ENCODE measurements around the gene ZNF143. TPM values are rescaled to one million over a fixed set of nuclear protein-coding genes. Genes with fewer than 3 reads are reported as not detected.

The ZNF143 gene
- total and polyA plus RNA-seq, 10 of the 15 experiments (the other 5 are each of a cell fraction or from before 2014, with no cell fraction given): 13.6 to 48.7 (median 19.4) TPM

- no peaks in the 10 kb centered on the region for H4K20me1 ChIP-seq (ENCODE audit: control insufficient read depth, insufficient read depth)
- no peaks in the 10 kb centered on the region for H3K27me3 ChIP-seq (replicated peaks in 1 of 2; ENCODE audit: control insufficient read depth in 2 of 2, insufficient read depth in 2 of 2, low read length in 1 of 2)
- no peak for FAIRE-seq
- BruUV-seq (replicated peaks): no TSS peak
- DNase-seq (ENCODE audit: low read depth, low spot score): no peak
- no peaks in the 10 kb centered on the region for H3K79me2 ChIP-seq (ENCODE audit: control insufficient read depth, insufficient read depth, low read length)
- no peak overlapping the region for H3K4me2 ChIP-seq (ENCODE audit: control insufficient read depth, insufficient read depth)
- CTCF ChIA-PET: interaction anchor here (1.5 to 4.1 kb wide), 4 partner anchors 9 to 448 kb away, joined by 3 to 22 read pairs (median 6); no protein-coding TSS in a partner anchor
- POLR2A ChIA-PET: no interaction called here
- intact Hi-C loops (cut with micrococcal nuclease; ENCODE audit: unreplicated experiment): no loop called here
- H3K36me3 ChIP-seq (ENCODE audit: control insufficient read depth in 2 of 2, insufficient read depth in 2 of 2, low read length in 1 of 2): peaks cover 2 to 4% of the 10 kb centered on the region in 2 experiments; a peak in 3 of 4 replicates
- no peak overlapping the region for H2AFZ ChIP-seq (ENCODE audit: control insufficient read depth, low read depth, low read length)
- no peaks in the 10 kb centered on the region for H3K4me1 ChIP-seq (ENCODE audit: control insufficient read depth, insufficient read depth, low read length)
- TF ChIP-seq POLR2AphosphoS5 (IDR thresholded peaks at IDR 0.05; ENCODE audit: low read length) (no peak), BHLHE40 (IDR thresholded peaks at IDR 0.05; ENCODE audit: borderline replicate concordance in 1 of 2, low read depth in 2 of 2, low read length in 1 of 2) (no peak), EP300 (IDR thresholded peaks at IDR 0.05; ENCODE audit: borderline replicate concordance in 1 of 2, control insufficient read depth in 1 of 2, low read depth in 2 of 2, low read length in 2 of 2) (no peak), NR2C1 (IDR thresholded peaks at IDR 0.05) (no peak), RUNX3 (IDR thresholded peaks at IDR 0.05; ENCODE audit: low read length) (no peak), FOS (IDR thresholded peaks at IDR 0.05; ENCODE audit: borderline replicate concordance, extremely low read depth, insufficient read length) (no peak), IKZF1 (conservative IDR thresholded peaks at IDR 0.05) (no peak), NR2C2 (IDR thresholded peaks at IDR 0.05; ENCODE audit: borderline replicate concordance, control insufficient read depth, insufficient read length, low read depth) (no peak), SP1 (IDR thresholded peaks at IDR 0.05; ENCODE audit: low read depth, low read length) (no peak), MLLT1 (IDR thresholded peaks at IDR 0.05) (no peak), ESRRA (IDR thresholded peaks at IDR 0.05; ENCODE audit: low read length) (no peak), ZNF207 (IDR thresholded peaks at IDR 0.05; ENCODE audit: borderline replicate concordance) (no peak)
- in situ Hi-C loops (cut with MboI): no loop called here
- SMC1A ChIA-PET (ENCODE audit: uncharacterized antibody, unreplicated experiment): interaction anchor here (0.7 to 1.8 kb wide), 4 partner anchors 10 to 88 kb away, joined by 3 to 5 read pairs (median 4); no protein-coding TSS in a partner anchor
- H3K4me3 ChIP-seq: no peak overlapping the region
- no peak overlapping the region for H3K27ac ChIP-seq (ENCODE audit: control insufficient read depth, insufficient read depth)
- H3K9ac ChIP-seq (ENCODE audit: control insufficient read depth, insufficient read depth, low read length): no peak overlapping the region
- RAD21 ChIA-PET (ENCODE audit: unreplicated experiment): no interaction called here
- ATAC-seq: no peak
- WGBS (ENCODE audit: insufficient coverage, insufficient replicate concordance, low lambda C conversion rate, missing lambda C conversion rate): 100% methylated on average over 3 of the region's 3 CpGs
- no peaks in the 10 kb centered on the region for H3K9me3 ChIP-seq (replicated peaks; ENCODE audit: control insufficient read depth, insufficient read depth, low read length)
Measured at GRCh38 chr11:9525116-9525515, 64.3 kb downstream of the ZNF143 start.
